ENCODE results near the gene CRIP3. TPM values are rescaled to one million over a fixed set of nuclear protein-coding genes. Genes with fewer than 3 reads are reported as not detected.

Gene CRIP3
- total RNA-seq, 1 experiment from 2014 or later: 5.7 TPM

DNA sequence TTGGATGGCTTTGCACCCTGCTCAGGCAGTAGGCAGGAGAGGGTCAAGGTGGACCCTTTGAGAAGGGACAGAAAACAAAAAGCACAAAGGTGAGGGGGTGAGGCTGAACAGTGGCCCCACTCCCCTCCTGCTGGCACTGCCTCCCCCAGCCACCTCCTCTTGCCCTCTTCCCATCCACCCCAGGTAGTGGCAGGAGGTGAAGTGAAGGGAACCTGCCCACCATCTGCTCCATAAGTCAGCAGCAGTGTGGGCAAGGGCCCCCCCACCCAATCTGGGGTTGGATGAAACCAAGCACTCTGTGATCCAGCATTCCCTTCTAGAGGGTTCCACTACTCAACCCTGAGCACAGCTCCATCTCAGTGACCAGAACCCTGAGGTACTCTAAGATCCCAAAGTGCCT is 36.7 kb downstream of the CRIP3 start:
- Histone ChIP-seq H3K36me3 (ENCODE audit: low read depth) (no peaks in the 10 kb centered on the region), H3K4me3 (no peak overlapping the region), H3K27ac (no peak overlapping the region), H4K20me1 (ENCODE audit: insufficient read depth) (no peaks in the 10 kb centered on the region), H3K4me1 (replicated peaks; ENCODE audit: insufficient read depth) (no peaks in the 10 kb centered on the region), H3F3A (ENCODE audit: insufficient read depth, low read depth) (no peaks in the 10 kb centered on the region), H3K27me3 (ENCODE audit: insufficient read depth, low read depth) (no peaks in the 10 kb centered on the region), H3K79me2 (ENCODE audit: low read depth) (no peaks in the 10 kb centered on the region), H3K4me2 (no peak overlapping the region), H2AFZ (no peak overlapping the region), H3K9me3 (ENCODE audit: insufficient read depth, low read depth) (no peaks in the 10 kb centered on the region), H3K9me2 (ENCODE audit: insufficient read depth) (no peaks in the 10 kb centered on the region)
- intact Hi-C loops (cut with micrococcal nuclease; ENCODE audit: unreplicated experiment): no loop called here
- ChIA-PET POLR2A (ENCODE audit: unreplicated experiment) (no interaction called here), CTCF (no interaction called here)
- TF ChIP-seq EZH2 (IDR thresholded peaks at IDR 0.05; ENCODE audit: low read depth): no peak
- TF ChIP-seq, protein P1, sequence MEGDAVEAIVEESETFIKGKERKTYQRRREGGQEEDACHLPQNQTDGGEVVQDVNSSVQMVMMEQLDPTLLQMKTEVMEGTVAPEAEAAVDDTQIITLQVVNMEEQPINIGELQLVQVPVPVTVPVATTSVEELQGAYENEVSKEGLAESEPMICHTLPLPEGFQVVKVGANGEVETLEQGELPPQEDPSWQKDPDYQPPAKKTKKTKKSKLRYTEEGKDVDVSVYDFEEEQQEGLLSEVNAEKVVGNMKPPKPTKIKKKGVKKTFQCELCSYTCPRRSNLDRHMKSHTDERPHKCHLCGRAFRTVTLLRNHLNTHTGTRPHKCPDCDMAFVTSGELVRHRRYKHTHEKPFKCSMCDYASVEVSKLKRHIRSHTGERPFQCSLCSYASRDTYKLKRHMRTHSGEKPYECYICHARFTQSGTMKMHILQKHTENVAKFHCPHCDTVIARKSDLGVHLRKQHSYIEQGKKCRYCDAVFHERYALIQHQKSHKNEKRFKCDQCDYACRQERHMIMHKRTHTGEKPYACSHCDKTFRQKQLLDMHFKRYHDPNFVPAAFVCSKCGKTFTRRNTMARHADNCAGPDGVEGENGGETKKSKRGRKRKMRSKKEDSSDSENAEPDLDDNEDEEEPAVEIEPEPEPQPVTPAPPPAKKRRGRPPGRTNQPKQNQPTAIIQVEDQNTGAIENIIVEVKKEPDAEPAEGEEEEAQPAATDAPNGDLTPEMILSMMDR (conservative IDR thresholded peaks at IDR 0.05): no peak
- no TSS peak for BruUV-seq (replicated peaks)
- no peak for DNase-seq

DNA sequence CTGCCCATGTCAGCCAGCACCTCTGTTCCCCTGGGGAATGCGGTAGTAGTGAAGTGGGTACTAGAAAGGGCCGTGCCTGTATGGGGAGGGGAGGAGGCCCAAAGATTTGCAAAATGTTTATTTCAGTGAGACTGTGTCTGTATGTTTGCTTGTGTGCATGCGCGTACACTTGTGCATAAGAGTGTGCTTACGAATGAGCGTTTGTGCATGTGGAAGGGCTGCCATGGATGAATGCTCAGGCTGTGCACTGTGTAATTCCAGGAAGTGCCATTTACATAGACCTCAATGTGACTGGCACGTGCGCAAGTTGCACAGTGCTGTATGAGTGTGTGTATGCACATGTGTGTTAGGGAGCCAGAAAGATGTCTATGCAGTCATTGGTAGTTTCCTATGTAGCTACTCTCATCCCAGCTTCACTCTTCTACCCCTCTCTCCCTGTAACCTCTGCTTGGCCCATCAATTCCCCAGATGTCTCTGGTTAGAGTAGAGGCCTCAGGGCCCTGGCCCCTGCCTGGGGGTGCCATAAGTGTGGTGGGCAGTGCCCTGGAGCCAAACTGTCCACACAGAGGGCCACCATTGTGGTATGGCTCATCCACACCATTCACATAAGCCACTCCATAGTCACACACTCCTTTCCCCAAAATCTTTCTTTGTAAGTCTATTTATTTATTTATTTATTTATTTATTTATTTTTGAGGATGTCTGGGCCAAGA is 37.4 kb downstream of the CRIP3 start:
- no peak overlapping the region for H3K27ac ChIP-seq
- ChIA-PET POLR2A (ENCODE audit: unreplicated experiment) (interaction anchor here (0.5 kb wide), 1 partner anchor 98 kb away, joined by 6 read pairs; the partner anchor contains the start of gene ZNF318), CTCF (no interaction called here)
- H3K4me2 ChIP-seq: no peak overlapping the region
- no peaks in the 10 kb centered on the region for H3K9me2 ChIP-seq (ENCODE audit: insufficient read depth)
- no peak for DNase-seq
- no peak for TF ChIP-seq EZH2 (IDR thresholded peaks at IDR 0.05; ENCODE audit: low read depth)
- TF ChIP-seq, protein P1 (conservative IDR thresholded peaks at IDR 0.05): no peak
- intact Hi-C loops (cut with micrococcal nuclease; ENCODE audit: unreplicated experiment): no loop called here
- H3K36me3 ChIP-seq (ENCODE audit: low read depth): no peaks in the 10 kb centered on the region
- no TSS peak for BruUV-seq (replicated peaks)
- no peaks in the 10 kb centered on the region for H3K27me3 ChIP-seq (ENCODE audit: insufficient read depth, low read depth)
- no peak overlapping the region for H2AFZ ChIP-seq
- H3K79me2 ChIP-seq (ENCODE audit: low read depth): no peaks in the 10 kb centered on the region
- no peaks in the 10 kb centered on the region for H3K4me1 ChIP-seq (replicated peaks; ENCODE audit: insufficient read depth)
- H3K9me3 ChIP-seq (ENCODE audit: insufficient read depth, low read depth): no peaks in the 10 kb centered on the region
- H4K20me1 ChIP-seq (ENCODE audit: insufficient read depth): no peaks in the 10 kb centered on the region
- no peak overlapping the region for H3K4me3 ChIP-seq
- H3F3A ChIP-seq (ENCODE audit: insufficient read depth, low read depth): no peaks in the 10 kb centered on the region

DNA sequence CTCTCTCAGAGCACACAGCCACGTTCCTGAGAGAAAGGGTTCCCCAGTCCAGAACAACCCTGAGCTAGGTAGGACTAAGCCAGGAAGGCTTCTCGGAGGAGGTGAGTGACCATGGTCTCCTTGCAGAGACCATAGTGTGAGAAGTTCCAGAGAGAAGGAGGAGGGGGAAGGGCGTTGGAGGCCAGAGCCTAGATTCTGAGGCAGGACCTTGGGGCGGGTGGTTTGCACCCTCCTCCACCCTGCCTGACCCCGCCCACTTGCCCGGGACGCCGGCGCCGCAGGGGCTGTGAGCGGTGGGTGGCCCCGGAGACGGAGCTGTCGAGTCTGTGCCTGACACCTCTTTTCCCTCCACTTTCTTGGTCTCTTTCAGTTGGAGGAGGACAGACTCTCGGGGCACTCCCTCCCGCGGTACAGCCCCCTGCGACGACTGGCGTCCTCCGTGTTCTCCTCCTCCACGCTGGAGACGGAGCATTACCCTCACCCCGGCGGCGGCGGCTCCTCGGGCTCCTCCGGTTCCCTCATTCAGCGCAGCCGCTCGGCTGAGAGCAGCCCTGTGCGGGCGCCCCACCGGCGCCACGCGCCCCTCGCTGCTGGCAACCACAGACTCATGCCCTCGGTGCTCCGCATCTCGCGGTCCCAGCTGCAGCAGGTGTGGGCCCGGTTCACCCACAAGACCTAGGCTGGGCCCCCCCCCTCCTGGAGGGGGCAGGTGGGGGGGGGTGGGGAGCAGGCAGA is 39.2 kb downstream of the CRIP3 start:
- Histone ChIP-seq H3K4me1 (replicated peaks; ENCODE audit: insufficient read depth) (no peaks in the 10 kb centered on the region), H3F3A (ENCODE audit: insufficient read depth, low read depth) (no peaks in the 10 kb centered on the region), H3K9me3 (ENCODE audit: insufficient read depth, low read depth) (no peaks in the 10 kb centered on the region), H4K20me1 (ENCODE audit: insufficient read depth) (no peaks in the 10 kb centered on the region), H3K4me2 (no peak overlapping the region), H3K27me3 (ENCODE audit: insufficient read depth, low read depth) (no peaks in the 10 kb centered on the region), H2AFZ (no peak overlapping the region), H3K79me2 (ENCODE audit: low read depth) (no peaks in the 10 kb centered on the region), H3K9me2 (ENCODE audit: insufficient read depth) (no peaks in the 10 kb centered on the region), H3K4me3 (no peak overlapping the region), H3K36me3 (ENCODE audit: low read depth) (no peaks in the 10 kb centered on the region), H3K27ac (no peak overlapping the region)
- intact Hi-C loops (cut with micrococcal nuclease; ENCODE audit: unreplicated experiment): no loop called here
- TF ChIP-seq EZH2 (IDR thresholded peaks at IDR 0.05; ENCODE audit: low read depth): no peak
- TF ChIP-seq, protein P1 (conservative IDR thresholded peaks at IDR 0.05): no peak
- POLR2A ChIA-PET (ENCODE audit: unreplicated experiment): no interaction called here
- CTCF ChIA-PET: no interaction called here
- BruUV-seq (replicated peaks): no TSS peak
- DNase-seq: no peak

Measured in PC-9 (cell line).